ENCODE data around the gene ADRB2. TPM values are rescaled to one million over a fixed set of nuclear protein-coding genes. Genes with fewer than 3 reads are reported as not detected.

Gene ADRB2
- total RNA-seq, result 1 to 10 TPM; 1.7 to 4.4 TPM

DNA sequence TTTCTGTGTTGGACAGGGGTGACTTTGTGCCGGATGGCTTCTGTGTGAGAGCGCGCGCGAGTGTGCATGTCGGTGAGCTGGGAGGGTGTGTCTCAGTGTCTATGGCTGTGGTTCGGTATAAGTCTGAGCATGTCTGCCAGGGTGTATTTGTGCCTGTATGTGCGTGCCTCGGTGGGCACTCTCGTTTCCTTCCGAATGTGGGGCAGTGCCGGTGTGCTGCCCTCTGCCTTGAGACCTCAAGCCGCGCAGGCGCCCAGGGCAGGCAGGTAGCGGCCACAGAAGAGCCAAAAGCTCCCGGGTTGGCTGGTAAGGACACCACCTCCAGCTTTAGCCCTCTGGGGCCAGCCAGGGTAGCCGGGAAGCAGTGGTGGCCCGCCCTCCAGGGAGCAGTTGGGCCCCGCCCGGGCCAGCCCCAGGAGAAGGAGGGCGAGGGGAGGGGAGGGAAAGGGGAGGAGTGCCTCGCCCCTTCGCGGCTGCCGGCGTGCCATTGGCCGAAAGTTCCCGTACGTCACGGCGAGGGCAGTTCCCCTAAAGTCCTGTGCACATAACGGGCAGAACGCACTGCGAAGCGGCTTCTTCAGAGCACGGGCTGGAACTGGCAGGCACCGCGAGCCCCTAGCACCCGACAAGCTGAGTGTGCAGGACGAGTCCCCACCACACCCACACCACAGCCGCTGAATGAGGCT is at the start of gene ADRB2:
ADRB2 (plus strand) TSS at position 559 of the 686 bp plus-strand sequence. CDS start 221 bp downstream, outside the sequence.
- CTCF ChIA-PET, result interaction anchor here (0.8 to 2.1 kb wide), 10 partner anchors 11 to 534 kb away, joined by 3 to 13 read pairs (median 4); no protein-coding TSS in a partner anchor
- DNase-seq, result peak; percentile 96
- H3K9me3 Mint-ChIP-seq (ENCODE audit: low read depth), result no peaks in the 10 kb centered on the region
- peak; percentile 95 for ATAC-seq
- peak within 1 kb of the TSS; percentile 91 for H3K27ac Mint-ChIP-seq
- peak within 1 kb of the TSS; percentile 88 for H3K4me3 Mint-ChIP-seq
- H3K4me1 Mint-ChIP-seq, result peaks cover 47% of the 10 kb centered on the region
- peaks cover 2% of the 10 kb centered on the region for H3K36me3 Mint-ChIP-seq
- peaks cover 36% of the 10 kb centered on the region for H3K27me3 Mint-ChIP-seq

- Mint-ChIP-seq H3K27ac (no peak overlapping the region), H3K27me3 (peaks cover 17% of the 10 kb centered on the region), H3K9me3 (ENCODE audit: low read depth) (no peaks in the 10 kb centered on the region), H3K4me3 (no peak overlapping the region), H3K36me3 (no peaks in the 10 kb centered on the region), H3K4me1 (no peaks in the 10 kb centered on the region)
- DNase-seq, result no peak
- CTCF ChIA-PET, result no interaction called here
- no peak for ATAC-seq
These were observed 49.6 kb upstream of the ADRB2 start for GRCh38 chr5:148776780-148777179.

DNA sequence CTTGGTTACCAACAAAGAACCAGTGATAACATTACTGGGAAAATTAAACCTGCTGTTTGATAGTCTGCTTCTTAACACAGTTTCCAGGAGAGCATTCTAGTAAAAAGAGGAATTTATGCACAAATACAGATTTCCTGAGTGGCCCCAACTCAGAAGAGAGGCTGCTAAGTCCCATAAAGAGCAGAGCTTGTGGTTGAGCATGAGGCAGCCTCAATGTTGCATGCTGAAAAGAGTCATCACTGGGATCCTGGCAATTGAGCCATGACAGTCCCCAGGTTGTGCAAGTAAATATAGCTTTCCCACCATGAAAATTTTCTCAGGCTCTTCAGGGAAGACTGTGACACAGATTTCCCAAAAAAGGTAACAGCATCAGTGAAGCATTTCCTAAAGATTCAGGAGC is 47.5 kb upstream of the ADRB2 start:
- no peaks in the 10 kb centered on the region for H3K4me1 Mint-ChIP-seq
- CTCF ChIA-PET, result interaction anchor here (0.7 to 1.5 kb wide), 2 partner anchors 15 to 179 kb away, joined by 3 read pairs; no protein-coding TSS in a partner anchor
- no peak for DNase-seq
- H3K27ac Mint-ChIP-seq, result no peak overlapping the region
- H3K36me3 Mint-ChIP-seq, result no peaks in the 10 kb centered on the region
- no peak for ATAC-seq
- H3K4me3 Mint-ChIP-seq, result no peak overlapping the region
- peaks cover 12% of the 10 kb centered on the region for H3K27me3 Mint-ChIP-seq
- no peaks in the 10 kb centered on the region for H3K9me3 Mint-ChIP-seq (ENCODE audit: low read depth)

GRCh38 chr5:148780711-148781110 is 45.7 kb upstream of the ADRB2 start:
- no peaks in the 10 kb centered on the region for H3K9me3 Mint-ChIP-seq (ENCODE audit: low read depth)

GRCh38 chr5:148781766-148782165 is 44.6 kb upstream of the ADRB2 start:
- Mint-ChIP-seq H3K4me3 (no peak overlapping the region), H3K27ac (no peak overlapping the region), H3K27me3 (peaks cover 21% of the 10 kb centered on the region), H3K36me3 (no peaks in the 10 kb centered on the region), H3K4me1 (no peaks in the 10 kb centered on the region), H3K9me3 (ENCODE audit: low read depth) (no peaks in the 10 kb centered on the region)
- CTCF ChIA-PET, result no interaction called here
- DNase-seq (no peak), ATAC-seq (no peak)

More at GRCh38 chr5:148780711-148781110, 45.7 kb upstream of the ADRB2 start:
- H3K27ac Mint-ChIP-seq, result no peak overlapping the region
- DNase-seq, result no peak
- ATAC-seq, result no peak
- H3K4me3 Mint-ChIP-seq, result no peak overlapping the region
- CTCF ChIA-PET, result interaction anchor here (1.3 to 1.4 kb wide), 2 partner anchors 10 to 50 kb away, joined by 3 to 4 read pairs; no protein-coding TSS in a partner anchor
- H3K4me1 Mint-ChIP-seq, result no peaks in the 10 kb centered on the region
- H3K27me3 Mint-ChIP-seq, result peaks cover 21% of the 10 kb centered on the region
- H3K36me3 Mint-ChIP-seq, result no peaks in the 10 kb centered on the region

GRCh38 chr5:148785223-148785622 is 41.2 kb upstream of the ADRB2 start:
- no peak for ATAC-seq
- H3K36me3 Mint-ChIP-seq, result no peaks in the 10 kb centered on the region

DNA sequence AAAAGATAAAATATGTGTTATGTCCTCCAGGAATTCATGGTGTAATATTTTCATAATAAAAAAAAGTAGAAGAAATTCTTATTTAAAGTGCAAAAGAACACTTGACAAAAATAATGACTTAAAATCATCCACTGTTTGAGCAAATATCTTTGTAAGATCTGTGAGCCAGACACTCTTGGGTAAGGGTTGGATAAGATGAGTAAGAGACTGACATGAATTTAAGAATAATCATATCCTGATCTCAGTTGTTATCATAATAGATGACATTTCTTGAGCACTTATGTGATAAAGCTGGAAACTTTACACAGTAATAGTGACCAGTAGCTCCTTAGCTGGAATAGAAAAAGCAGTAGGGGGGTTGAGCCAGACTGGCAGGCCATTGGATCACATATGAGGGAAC is 40.0 kb upstream of the ADRB2 start:
- DNase-seq, result no peak
- Mint-ChIP-seq H3K27ac (no peak overlapping the region), H3K4me1 (peaks cover 8% of the 10 kb centered on the region), H3K36me3 (no peaks in the 10 kb centered on the region), H3K4me3 (no peak overlapping the region), H3K27me3 (peaks cover 33% of the 10 kb centered on the region), H3K9me3 (ENCODE audit: low read depth) (no peaks in the 10 kb centered on the region)
- ATAC-seq, result no peak
- CTCF ChIA-PET, result no interaction called here

More at GRCh38 chr5:148785223-148785622, 41.2 kb upstream of the ADRB2 start:
- H3K9me3 Mint-ChIP-seq (ENCODE audit: low read depth), result no peaks in the 10 kb centered on the region
- H3K27me3 Mint-ChIP-seq, result peaks cover 34% of the 10 kb centered on the region
- no peak for DNase-seq
- H3K4me3 Mint-ChIP-seq, result no peak overlapping the region
- CTCF ChIA-PET, result no interaction called here
- no peaks in the 10 kb centered on the region for H3K4me1 Mint-ChIP-seq
- no peak overlapping the region for H3K27ac Mint-ChIP-seq

- CTCF ChIA-PET, result interaction anchor here (1.2 to 1.6 kb wide), 6 partner anchors 32 to 246 kb away, joined by 3 to 5 read pairs (median 4); no protein-coding TSS in a partner anchor
- Mint-ChIP-seq H3K4me1 (peaks cover 28% of the 10 kb centered on the region), H3K27ac (no peak overlapping the region), H3K36me3 (peaks cover under 1% of the 10 kb centered on the region), H3K27me3 (peaks cover 24% of the 10 kb centered on the region), H3K9me3 (ENCODE audit: low read depth) (no peaks in the 10 kb centered on the region), H3K4me3 (no peak overlapping the region)
- DNase-seq, result no peak
- no peak for ATAC-seq
These were observed 37.8 kb upstream of the ADRB2 start for GRCh38 chr5:148788636-148789035.

GRCh38 chr5:148790545-148791333 is 35.7 kb upstream of the ADRB2 start:
- Mint-ChIP-seq H3K27ac (peak overlapping the region; percentile 26), H3K4me3 (no peak overlapping the region), H3K36me3 (peaks cover 2% of the 10 kb centered on the region), H3K27me3 (peaks cover 18% of the 10 kb centered on the region), H3K9me3 (ENCODE audit: low read depth) (no peaks in the 10 kb centered on the region), H3K4me1 (peaks cover 39% of the 10 kb centered on the region)
- CTCF ChIA-PET, result interaction anchor here (1.1 to 3.3 kb wide), 7 partner anchors 10 to 244 kb away, joined by 3 to 12 read pairs (median 4); no protein-coding TSS in a partner anchor
- ATAC-seq (no peak), DNase-seq (no peak)

GRCh38 chr5:148791334-148791667 is 35.1 kb upstream of the ADRB2 start:
- CTCF ChIA-PET, result interaction anchor here (1.2 to 3.3 kb wide), 6 partner anchors 11 to 167 kb away, joined by 3 to 12 read pairs (median 6); no protein-coding TSS in a partner anchor
- H3K4me1 Mint-ChIP-seq, result peaks cover 39% of the 10 kb centered on the region
- peaks cover 5% of the 10 kb centered on the region for H3K36me3 Mint-ChIP-seq
- ATAC-seq (peak; percentile 92), DNase-seq (peak; percentile 78)
- no peak overlapping the region for H3K4me3 Mint-ChIP-seq
- peaks cover 21% of the 10 kb centered on the region for H3K27me3 Mint-ChIP-seq
- no peaks in the 10 kb centered on the region for H3K9me3 Mint-ChIP-seq (ENCODE audit: low read depth)
- H3K27ac Mint-ChIP-seq, result peak overlapping the region; percentile 26

GRCh38 chr5:148791696-148792095 is 34.7 kb upstream of the ADRB2 start:
- Mint-ChIP-seq H3K27me3 (peaks cover 21% of the 10 kb centered on the region), H3K36me3 (peaks cover 5% of the 10 kb centered on the region), H3K4me1 (peaks cover 39% of the 10 kb centered on the region), H3K9me3 (ENCODE audit: low read depth) (no peaks in the 10 kb centered on the region), H3K27ac (peak overlapping the region; percentile 4), H3K4me3 (no peak overlapping the region)
- ATAC-seq, result peak; percentile 12
- DNase-seq, result no peak
- CTCF ChIA-PET, result interaction anchor here (1.1 to 3.3 kb wide), 7 partner anchors 11 to 166 kb away, joined by 3 to 12 read pairs (median 6); no protein-coding TSS in a partner anchor

DNA sequence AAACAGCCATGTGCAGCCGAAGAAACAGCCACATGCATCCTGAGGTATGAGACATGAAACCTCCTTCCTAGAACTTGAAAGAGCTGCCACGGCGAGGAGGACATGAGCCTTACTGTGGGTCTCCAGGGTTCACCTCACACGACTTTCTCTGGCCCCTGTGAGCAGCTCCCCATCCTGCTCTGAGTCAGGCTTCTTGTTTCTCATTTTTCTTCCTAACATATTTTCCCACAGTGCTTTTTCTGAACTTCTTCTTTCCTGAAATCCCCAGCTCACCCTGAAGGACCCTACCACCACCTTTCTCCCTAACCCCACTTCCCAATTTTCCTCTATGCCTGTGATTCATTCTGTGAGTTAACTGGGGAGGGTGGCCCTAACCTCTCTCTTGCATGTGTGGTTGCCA is 33.7 kb upstream of the ADRB2 start:
- peak; percentile 15 for ATAC-seq

DNA sequence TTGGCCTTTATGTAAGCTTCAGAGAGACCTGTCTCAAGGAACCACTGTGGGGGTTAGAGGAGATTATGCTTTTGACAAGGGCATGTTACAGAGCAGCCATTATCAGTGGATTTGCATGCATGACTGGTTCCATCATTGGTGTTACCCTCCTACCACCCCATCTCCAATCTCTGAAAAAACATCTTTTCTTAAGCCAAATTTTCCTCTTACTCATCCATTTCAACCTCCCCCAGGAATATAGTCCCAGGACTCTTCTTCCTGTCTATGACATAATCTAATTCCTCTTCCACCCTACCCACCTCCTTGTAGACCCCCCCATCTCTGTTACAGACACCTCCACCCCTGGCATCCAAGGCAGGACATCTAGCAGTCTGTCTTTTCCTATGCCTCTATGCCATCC is 33.1 kb upstream of the ADRB2 start:
- CTCF ChIA-PET, result interaction anchor here (1.8 to 3.3 kb wide), 4 partner anchors 13 to 165 kb away, joined by 4 to 12 read pairs (median 8); no protein-coding TSS in a partner anchor
- ATAC-seq, result no peak
- peaks cover 17% of the 10 kb centered on the region for H3K27me3 Mint-ChIP-seq

More for the DNA sequence above, 33.7 kb upstream of the ADRB2 start:
- peaks cover 5% of the 10 kb centered on the region for H3K36me3 Mint-ChIP-seq
- peaks cover 39% of the 10 kb centered on the region for H3K4me1 Mint-ChIP-seq
- DNase-seq, result peak; percentile 48
- H3K27me3 Mint-ChIP-seq, result peaks cover 17% of the 10 kb centered on the region
- peak overlapping the region; percentile 11 for H3K27ac Mint-ChIP-seq
- no peak overlapping the region for H3K4me3 Mint-ChIP-seq
- no peaks in the 10 kb centered on the region for H3K9me3 Mint-ChIP-seq (ENCODE audit: low read depth)
- CTCF ChIA-PET, result interaction anchor here (0.8 to 3.3 kb wide), 5 partner anchors 14 to 244 kb away, joined by 3 to 12 read pairs (median 7); no protein-coding TSS in a partner anchor

More for the DNA sequence above, 33.1 kb upstream of the ADRB2 start:
- Mint-ChIP-seq H3K9me3 (ENCODE audit: low read depth) (no peaks in the 10 kb centered on the region), H3K4me1 (peaks cover 39% of the 10 kb centered on the region), H3K36me3 (peaks cover 5% of the 10 kb centered on the region), H3K27ac (no peak overlapping the region), H3K4me3 (no peak overlapping the region)
- no peak for DNase-seq

Measured in activated CD8-positive, alpha-beta memory T cell treated with anti-CD3 and anti-CD28 coated beads, Interleukin-2, amount 10 ng/mL, durations not matched to agents 7 days and 5 days (primary cell).